GM21717 (cell line): ENCODE measurements around the gene DLD.
"Not testable (repeated sequence)": the region's sequence is repeated elsewhere in the genome, so short reads cannot be mapped to it uniquely, and the experiment has no call there.

Experiments
- ATAC-seq: cut with Tn5 transposase; IDR thresholded peaks from one replicate; pipeline ENCODE4 v1.9.1; 2021; ENCODE audit warnings: mild to moderate bottlenecking, moderate library complexity; ENCODE audit not compliant: unreplicated experiment

DLD gene

DNA sequence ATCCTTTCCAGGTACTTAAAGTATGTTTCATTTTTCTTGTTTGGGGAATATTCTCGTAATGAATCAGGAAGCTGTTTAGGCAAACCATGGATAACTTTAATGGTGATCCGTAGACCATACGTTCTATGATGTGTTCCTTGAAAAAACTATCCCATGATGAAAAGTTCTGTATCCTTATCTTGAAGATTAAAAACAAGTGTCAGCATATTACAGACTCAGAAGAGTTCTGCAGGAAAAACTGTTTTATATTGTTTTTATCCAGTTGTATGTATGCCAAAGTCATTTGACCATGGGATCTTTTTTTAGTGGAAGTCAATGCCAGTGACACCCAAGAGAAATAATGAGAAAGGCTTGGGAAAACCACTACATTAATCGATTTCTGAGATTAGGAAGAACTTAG, 52.0 kb downstream of the DLD start:
- ATAC-seq, result no peak

DNA sequence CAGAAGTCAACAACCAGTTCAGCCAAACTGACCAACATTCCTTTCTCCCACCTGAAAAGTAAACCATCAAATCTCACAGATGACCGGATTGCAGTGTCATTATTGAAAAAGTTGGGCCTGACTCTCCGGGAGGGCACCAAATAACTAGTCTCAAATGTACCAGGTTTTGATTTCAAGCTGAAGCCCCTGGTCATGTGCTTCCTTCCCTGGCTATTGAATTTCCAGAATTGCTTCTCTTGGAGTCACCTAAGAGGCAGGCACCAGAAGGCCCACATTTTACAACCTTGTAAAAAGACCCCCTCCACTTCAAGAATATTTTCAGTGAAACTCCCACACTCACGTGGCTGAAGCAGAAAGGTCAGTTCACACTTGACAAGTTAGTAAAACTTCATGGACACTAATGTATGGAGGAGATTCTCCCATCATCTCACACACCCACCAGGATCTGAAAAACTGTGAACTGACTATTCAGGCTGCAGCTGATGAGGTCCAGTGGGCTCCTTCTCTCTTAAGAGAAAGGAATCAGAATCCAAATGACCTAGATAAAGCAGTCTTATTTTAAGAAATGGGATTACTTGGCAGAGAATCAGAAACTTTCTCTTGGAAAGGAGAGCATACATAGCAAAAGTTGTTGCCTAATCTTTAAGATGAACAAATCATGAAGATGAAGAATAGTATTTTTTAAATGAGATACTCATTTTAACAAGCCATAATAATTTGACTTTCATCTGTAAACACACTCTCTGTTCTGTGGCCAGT, 53.6 kb downstream of the DLD start:
- ATAC-seq, result no peak

DNA sequence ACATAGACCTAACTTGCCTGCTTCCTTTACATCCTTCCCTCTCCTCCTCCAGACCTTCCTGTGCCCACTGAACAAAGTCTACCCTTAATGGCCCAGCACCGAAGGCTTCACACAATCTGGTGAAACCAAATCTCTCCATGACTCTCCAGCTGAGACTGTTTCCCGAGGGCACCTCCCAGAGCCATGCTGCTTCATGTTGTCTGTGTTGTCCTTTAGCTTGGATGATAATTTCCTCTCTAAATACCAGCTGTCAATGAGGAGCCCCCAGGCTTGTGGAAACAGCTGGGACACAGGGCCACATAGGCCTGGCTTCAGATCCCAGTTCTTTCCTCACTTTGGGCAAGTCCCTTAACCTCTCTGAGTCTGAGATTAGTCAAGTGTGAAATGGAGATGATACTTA, 54.3 kb downstream of the DLD start:
- no peak for ATAC-seq

DNA sequence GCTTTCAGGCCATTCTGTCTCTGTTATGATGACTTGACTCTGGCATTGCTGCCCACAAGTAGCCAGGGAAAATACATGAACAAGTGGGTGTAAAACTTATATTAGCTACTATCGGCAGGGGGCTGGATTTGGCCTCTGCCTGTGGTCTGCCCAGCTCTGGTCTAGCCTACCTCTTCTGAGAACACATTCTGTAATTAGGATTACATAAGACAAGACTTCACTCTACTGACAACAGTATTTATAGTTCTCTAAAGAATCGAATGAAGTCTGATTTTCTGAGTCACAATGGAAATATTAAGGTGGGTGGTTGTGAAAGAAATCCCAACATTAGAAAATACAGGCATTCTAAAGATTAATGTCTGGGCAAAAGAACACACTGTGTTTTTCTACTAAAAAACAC, 55.5 kb downstream of the DLD start:
- no peak for ATAC-seq

DNA sequence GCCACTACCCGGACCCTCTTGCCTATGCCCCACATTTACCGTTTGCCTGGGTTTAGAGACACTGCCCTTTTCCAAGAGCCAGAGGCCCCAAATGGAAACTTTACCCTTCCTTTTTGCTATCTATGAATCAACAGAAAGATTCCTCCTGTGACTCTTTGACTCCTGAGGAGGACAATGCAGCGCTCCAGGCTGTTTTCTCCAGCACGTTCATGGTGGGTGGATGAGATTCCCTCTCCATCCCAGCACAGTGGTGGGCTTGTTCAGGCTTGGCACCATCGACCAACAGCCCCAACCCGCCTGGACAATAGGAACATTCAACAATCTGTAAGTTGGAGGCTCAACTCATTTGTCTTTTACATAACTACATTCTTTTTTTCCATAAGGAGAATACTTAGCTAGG, 55.9 kb downstream of the DLD start:
- no peak for ATAC-seq

DNA sequence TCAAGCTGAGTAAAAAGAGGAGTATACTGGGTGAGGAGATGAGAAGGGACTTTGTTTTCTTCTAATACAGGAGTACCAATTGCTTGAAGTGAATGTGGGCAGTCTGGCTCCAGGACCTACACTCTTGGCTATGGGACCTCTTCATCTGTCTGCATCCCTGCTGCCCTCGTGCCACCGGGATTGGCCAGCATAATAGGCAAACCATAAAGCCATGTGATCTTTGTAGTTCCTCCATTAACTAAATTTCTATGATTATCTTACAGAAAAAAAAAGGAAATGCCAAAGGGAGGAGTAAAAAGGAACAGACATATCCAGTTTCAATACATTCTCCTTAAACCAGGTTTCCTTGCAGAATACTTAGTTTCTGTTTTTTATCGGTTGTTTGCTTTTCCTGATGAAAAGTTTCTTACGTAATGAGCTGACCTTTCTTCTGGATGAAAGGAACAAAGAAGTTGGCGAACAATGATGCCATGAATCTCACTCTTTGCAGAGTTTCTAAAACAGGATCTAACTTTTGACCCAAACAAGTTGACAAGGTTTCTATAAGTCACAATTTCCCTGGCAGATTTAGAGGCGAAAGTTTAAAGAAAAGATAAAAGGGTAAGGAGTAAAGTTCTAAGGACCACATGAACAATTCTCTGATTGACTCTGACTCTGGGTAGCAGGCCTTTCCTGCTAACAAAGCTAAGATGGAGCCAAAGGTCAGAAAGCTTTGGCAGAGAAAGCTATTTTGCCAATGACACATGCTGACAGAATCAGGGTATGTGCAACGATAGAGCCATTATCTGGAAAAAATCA, 57.9 kb downstream of the DLD start:
- ATAC-seq, result no peak

DNA sequence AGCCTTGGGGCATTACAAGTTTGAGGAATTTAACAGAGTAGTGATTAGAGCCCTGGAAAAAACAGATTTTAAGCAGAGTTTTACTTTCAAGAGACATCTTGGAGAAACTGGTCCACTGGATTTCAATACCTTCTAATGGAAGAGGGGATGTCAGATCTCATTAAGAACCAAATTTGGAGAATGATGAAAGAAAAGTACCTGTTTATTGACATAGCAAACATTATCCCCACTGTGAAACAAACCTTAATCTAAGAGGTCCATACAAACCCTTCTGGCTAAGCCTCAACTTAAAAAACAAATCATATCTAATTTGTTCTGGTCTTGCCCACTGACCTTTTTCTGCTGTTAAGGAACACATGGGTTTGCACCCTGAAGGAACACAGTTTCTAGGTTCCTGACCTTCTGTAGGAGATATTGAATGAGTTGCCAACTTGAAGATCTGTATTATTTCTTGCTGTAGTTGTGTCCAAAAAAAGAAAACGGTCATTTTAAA, 58.5 kb downstream of the DLD start:
- no peak for ATAC-seq

DNA sequence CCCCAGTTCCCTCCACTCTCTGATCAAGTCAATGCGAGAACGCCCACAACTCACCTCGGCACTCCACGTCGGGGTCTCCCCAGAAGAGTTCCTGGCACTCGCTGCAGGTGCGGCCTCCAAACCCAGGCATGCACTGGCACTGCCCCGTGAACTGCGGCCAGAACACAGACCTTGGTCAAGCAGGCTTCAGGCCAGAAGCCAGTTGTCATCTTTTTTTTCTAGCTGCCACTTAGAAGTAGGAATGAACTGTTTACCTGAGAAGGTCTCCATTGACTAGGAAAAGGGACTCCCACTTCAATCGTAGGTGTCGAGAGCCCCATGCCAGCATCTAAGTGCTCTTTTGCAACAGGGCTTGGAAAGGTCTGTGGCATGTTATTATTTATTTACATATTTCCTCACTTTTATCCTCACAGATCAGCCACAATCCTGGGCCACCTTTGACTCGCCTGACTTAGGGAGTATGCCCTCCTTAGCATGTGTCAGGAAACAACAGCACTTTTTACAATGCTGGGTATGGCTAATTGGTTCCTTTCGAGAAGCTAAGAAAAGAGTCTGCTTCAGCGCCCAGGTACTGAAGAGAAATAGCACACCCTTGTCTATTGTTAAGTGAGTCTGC, 60.3 kb downstream of the DLD start:
- ATAC-seq, result no peak

DNA sequence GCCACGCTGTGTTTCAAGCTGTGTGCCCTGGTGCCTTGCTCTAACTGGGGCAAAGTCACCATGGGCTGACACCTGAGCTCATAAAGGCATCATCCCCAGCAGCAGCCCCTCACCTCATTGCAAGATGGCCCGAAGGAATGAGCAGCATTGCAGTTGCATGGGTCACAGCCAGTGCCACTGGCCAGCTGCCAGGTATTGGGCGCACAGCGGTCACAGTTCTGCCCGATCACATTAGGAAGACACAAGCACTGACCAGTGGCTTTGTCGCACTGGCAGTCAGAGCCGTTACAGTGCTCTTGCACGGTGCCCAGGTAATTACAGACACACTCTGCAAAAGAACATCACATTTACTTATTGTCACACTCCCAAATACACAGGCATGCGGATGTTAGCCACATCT, 60.9 kb downstream of the DLD start:
- ATAC-seq, result no peak

DNA sequence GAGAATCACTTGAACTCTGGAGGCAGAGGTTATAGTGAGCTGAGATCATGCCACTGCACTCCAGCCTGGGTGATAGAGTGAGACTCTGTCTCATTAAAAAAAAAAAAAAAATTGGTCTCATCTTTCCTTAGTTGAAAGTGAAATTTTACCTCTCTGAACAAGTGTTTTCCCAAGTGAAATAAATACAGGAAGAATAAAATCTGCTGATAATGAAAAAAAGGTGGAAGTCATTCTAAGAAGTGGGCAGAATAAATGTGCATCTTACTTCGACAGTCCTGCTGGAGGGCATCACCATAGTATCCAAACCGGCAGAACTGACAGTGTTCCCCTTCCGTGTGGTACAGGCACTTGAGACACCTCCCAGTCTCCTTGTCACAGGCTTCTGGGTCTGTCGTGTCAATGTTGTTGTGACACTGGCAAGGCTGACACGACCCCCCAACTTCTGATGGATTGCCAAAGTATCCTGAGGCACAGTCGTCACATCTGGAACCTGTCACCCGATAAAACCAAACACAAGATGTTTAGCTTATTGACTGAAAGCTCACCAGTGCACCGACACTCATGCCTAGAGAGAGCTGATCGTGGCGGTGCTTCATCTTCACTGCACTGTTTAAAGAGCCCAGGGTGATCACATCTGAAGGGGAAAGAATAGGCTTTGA, 62.4 kb downstream of the DLD start:
- no peak for ATAC-seq

DNA sequence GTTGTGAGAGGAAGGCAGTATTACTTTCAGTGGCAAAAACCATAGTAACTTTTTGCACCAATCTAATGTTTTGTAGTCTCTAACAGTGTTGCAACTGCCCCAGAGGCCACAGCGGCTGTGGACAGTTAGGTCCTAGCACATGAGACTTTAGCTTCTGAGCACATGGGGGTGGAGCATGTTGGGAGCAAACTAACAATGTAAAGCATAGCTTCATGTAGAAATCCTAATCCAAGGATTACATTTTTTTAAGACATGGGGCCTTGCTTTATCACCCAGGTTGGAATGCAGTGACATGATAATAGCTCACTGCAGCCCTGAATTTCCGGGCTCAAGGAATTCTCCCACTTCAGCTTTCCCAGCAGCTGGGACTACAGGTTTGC, 62.9 kb downstream of the DLD start:
- no peak for ATAC-seq

DNA sequence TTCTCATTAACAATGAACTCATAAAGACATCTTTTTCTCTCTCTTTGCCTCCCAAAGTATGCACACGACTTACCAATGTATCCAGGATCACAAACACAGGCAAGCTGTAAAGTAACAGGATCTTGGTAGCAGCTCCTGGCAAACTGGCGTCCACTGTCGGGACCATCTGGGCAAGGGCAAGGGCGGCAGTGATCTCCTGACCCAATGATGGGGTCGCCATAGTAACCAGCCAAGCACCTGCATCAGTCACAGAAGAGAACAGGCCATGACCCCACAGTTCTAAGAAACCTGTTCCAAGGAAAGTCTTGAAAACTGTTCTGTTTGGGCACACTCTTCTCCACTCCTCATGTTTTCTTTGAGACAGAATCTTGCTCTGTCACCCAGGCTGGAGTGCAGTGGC, 64.4 kb downstream of the DLD start:
- no peak for ATAC-seq

DNA sequence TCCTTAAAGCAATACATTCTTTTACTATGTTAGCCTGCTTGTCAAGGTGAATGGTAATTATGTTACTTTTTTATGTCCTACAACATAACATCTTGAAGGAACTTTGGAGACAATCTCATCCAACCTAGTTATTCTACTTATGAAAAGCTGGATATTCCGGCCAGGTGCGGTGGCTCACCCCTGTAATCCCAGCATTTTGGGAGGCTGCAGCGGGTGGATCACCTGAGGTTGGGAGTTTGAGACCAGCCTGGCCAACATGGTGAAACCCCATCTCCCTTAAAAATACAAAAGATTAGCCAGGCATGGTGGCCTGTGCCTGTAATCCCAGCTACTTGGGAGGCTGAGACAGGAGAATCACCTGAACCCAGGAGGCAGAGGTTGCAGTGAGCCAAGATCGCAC, 66.0 kb downstream of the DLD start:
- ATAC-seq, result not testable (repeated sequence)

DNA sequence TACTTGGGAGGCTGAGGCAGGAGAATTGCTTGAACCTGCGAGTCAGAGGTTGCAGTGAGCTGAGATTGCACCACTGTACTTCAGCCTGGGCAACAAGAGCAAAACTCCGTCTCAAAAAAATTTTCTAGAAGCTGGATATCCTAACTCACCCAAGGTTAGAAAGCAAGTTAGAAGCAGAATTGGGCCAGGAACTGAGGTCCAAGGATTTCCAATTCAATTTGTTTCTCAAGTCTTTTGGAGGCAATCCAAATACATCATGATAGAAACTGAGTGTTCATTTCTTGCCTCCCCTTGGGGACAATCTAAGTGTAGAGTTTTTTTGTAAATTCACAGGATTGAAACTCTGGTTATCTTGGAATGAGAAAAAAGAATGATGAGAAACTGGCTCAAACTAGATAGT, 66.5 kb downstream of the DLD start:
- no peak for ATAC-seq

DNA sequence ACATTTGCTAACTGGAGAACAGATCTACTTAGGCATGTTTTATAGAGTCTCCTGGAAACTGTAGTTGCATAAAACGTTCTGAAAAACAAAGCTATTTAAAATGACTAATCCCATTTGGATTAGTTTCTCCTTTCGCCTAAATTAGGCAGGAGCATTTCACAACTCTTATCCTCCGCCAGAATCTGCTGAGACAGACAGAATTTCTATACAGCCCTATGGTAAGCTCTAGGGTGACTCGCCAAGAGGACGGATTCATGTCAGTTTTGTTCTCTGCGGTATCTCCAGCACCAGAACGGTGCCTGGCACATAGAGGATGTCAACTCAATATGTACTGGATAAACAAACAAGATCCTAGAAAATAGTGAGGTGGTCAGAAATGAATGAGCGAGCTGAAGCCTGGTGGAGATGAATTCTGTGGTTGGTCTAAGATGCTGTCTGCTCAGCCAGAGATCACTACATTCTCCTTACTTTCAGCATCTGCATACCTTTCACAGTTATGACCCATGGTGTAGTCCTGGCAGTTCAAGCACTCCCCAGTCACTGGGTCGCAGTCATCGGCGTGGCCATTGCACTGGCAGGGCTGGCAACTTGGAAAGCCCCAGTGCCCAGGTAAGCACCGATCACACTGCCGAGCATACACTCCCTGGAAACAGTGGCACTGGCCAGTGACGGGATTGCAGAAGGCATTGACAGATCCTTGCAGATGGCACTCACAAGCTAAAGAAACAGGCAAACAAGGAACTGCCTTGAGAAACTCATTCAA, 68.0 kb downstream of the DLD start:
- ATAC-seq, result no peak

DNA sequence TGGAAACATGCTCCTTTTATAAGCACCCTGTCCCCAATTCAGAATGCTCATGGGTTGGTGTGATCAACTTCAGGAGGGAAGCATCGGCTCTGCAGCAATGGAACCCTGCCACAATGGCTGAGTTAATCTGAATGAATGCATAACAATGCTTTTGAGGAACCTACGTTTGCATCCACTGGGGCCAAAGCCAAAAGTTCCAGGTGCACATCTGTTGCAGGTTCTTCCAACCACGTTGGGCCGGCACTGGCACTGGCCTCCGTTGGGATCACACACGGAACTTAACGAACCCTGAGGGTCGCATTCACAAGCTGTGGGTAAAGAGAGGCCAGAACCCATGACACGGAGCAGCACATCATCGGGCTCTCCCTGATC, 68.5 kb downstream of the DLD start:
- no peak for ATAC-seq

DNA sequence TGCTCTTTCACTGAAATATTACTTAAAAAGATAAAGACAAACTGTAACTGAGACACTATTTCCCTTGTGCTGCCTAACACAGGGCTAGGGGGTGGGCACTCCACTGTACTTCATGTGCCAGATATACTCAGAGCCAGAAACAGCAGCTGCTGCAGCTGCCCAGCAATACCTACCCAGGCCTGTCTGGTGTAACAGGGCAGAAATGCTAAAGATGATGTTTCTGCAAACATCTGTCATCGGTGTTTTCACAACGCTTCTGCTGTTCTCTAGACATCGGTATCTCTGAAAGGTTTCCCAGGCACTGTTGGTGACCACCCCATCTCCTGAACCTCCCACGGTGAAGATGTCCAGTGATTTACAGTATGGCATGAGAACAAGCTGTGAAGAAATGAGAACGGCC, 69.3 kb downstream of the DLD start:
- ATAC-seq, result no peak

DNA sequence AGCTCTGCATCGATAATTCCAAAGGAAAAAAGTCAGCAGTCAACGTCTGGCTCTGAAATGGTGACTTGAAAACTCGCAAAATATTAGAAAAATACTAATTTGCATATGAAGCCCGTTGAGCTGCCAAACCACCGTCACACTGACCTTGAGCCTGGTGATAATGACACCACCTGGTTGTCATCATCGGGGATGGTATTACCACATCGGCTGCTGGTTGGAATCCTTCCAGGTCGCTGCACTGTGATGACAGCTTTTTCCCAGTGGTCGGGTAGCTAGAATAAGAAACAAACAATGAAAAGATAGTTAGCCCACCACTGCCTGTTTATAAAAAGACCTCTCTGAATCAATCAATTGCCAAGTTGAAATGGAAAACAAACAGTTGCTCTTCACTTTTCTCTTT, 70.4 kb downstream of the DLD start:
- no peak for ATAC-seq

DNA sequence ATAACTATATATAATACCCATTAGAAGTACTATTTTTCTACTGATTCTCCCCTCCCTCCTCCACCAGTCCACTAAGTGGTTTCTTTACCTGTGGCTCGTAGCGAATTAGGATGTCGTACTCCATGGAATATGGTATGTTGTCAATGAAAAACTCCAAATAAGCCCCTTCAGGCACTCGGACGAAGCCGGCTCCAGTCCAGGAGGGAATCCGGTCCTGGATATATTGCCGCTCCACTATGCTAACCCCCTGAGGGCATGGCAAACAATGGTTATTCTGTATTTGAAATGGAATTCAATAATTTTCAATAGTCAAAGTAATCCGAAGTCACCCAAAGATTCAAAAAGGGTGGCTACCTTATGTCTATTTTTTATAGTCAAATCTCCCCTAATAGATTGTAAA, 71.8 kb downstream of the DLD start:
- ATAC-seq, result no peak

DNA sequence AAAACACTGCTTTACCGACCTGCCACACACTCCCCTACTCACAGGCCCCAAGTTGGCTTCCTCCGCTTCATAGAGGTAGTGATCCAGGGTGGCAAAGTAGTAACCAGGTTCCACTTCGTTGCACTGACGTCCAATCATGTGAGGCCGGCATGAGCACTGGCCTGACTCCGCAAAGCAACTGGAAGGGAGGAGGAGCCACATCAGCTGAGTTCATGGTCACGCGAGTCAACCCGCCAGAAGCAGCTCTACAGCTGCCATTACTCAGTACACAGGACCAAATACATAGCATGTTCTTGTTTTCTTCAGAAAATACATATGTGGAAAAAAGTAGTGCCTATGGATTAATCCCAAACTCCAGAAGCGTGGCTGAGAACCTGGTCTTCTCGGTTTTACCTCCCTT, 73.5 kb downstream of the DLD start:
- no peak for ATAC-seq

DNA sequence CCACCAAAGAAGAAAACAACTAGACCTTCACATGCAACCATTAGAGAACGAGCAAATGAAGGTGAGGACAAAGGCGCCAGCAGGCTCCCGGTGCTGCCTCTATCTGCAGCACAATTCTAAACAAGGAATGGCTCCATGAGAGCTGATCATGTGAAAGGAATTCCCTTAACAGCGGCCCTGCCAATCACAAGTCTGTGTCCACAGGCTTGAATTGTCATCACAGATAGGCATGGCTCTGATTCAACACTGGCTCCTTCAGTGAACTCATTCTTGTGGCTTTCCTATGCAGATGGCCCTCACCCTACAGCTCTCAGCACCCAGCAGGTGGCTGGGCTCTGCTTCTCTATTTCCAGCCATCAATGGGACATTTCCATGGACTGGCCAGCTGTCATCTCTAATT, 75.7 kb downstream of the DLD start:
- no peak for ATAC-seq
